Cardiac fibroblast (primary cell): Measurements from ENCODE around the gene OSM.

Source experiments
- DNase-seq, 2 donors: peaks; one replicate each; pipeline versions ENCODE4 v3.0.0 to v3.0.0-alpha.2; 2010; ENCODE audit warnings: low read depth in 2 of 2
- H3K4me3 ChIP-seq, 2 donors: replicated peaks in 1 of 2; 1 replicate in 1 of 2; 2 replicates in 1 of 2; pipeline ENCODE4 v1.5.1; 2011; ENCODE audit warnings: low read depth in 2 of 2, low read length in 2 of 2, mild to moderate bottlenecking in 2 of 2, moderate library complexity in 1 of 2
- TF ChIP-seq, protein P1 (sequence below): IDR thresholded peaks from one replicate; pipeline ENCODE4 v1.5.1; 2011; ENCODE audit warnings: low read depth, mild to moderate bottlenecking, low read length, inconsistent platforms

OSM gene

GRCh38 chr22:30249049-30250038 is 17.3 kb downstream of the OSM start:
- DNase-seq, result peak; percentile 49 to 57
- TF ChIP-seq, protein P1, sequence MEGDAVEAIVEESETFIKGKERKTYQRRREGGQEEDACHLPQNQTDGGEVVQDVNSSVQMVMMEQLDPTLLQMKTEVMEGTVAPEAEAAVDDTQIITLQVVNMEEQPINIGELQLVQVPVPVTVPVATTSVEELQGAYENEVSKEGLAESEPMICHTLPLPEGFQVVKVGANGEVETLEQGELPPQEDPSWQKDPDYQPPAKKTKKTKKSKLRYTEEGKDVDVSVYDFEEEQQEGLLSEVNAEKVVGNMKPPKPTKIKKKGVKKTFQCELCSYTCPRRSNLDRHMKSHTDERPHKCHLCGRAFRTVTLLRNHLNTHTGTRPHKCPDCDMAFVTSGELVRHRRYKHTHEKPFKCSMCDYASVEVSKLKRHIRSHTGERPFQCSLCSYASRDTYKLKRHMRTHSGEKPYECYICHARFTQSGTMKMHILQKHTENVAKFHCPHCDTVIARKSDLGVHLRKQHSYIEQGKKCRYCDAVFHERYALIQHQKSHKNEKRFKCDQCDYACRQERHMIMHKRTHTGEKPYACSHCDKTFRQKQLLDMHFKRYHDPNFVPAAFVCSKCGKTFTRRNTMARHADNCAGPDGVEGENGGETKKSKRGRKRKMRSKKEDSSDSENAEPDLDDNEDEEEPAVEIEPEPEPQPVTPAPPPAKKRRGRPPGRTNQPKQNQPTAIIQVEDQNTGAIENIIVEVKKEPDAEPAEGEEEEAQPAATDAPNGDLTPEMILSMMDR, result no peak
- H3K4me3 ChIP-seq, result peak overlapping the region in 1 of 2 donors; percentile 18

GRCh38 chr22:30248484-30248883 is 18.2 kb downstream of the OSM start:
- TF ChIP-seq, protein P1, result no peak
- DNase-seq, result no peak
- peak overlapping the region in 1 of 2 donors; percentile 18 for H3K4me3 ChIP-seq

DNA sequence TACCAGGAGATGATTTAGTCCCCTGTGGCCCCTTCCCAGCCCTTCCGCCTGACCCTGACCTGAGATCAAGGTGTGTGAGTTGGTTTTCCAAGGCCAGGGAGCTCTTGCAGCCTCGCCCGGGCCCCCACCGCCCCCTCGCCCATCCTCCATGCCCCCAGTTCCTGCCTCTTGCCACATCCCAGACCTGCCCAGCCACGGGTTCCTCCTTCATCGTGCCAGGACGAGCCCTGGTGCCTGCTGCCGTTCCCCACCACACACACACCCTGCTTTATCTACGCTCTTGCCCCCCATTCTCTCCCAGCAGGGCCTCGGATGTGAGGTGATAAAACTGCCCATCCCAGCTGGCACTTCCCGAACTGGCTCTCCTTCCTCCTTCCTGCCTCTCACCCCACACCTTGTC is 18.7 kb downstream of the OSM start:
- no peak for DNase-seq
- H3K4me3 ChIP-seq, result peak overlapping the region in 1 of 2 donors; percentile 18
- TF ChIP-seq, protein P1, result no peak

GRCh38 chr22:30247561-30247960 is 19.1 kb downstream of the OSM start:
- no peak for DNase-seq
- TF ChIP-seq, protein P1, result no peak
- H3K4me3 ChIP-seq, result peak overlapping the region in 1 of 2 donors; percentile 75

GRCh38 chr22:30246814-30247376 is 19.8 kb downstream of the OSM start:
- peak overlapping the region; percentile 40 to 75 for H3K4me3 ChIP-seq
- TF ChIP-seq, protein P1, result no peak
- DNase-seq, result no peak

GRCh38 chr22:30245985-30246813 is 20.5 kb downstream of the OSM start, which contains the start of gene LIF:
Gene LIF (minus strand): TSS chr22:30246759. CDS start chr22:30246695, 64 bp downstream.
- peak; percentile 61 to 89 for DNase-seq
- H3K4me3 ChIP-seq, result peak within 1 kb of the TSS; percentile 53 to 75
- TF ChIP-seq, protein P1, result no peak
